T-cell (primary cell): Measurements from ENCODE around the gene XXYLT1. TPM values are rescaled to one million over a fixed set of nuclear protein-coding genes. Genes with fewer than 3 reads are reported as not detected.
"Not testable (repeated sequence)": the region's sequence is repeated elsewhere in the genome, so short reads cannot be mapped to it uniquely, and the experiment has no call there.

Experiments used
- ATAC-seq, 4 experiments: fragments of 200-7000 bp in 3 of 4; fragments of 150-1000 bp in 1 of 4; cut with Tn5 transposase; replicated peaks in 1 of 4; 1 replicate in 3 of 4; 2 replicates in 1 of 4; pipeline ENCODE4 v1.10.0; 2021; ENCODE audit warnings: moderate library complexity in 3 of 4, mild to moderate bottlenecking in 2 of 4, moderate number of reproducible peaks in 1 of 4
- CTCF ChIA-PET, 2 donors: fragments of 300-600 bp; sonication (Branson Sonifier 250); formaldehyde crosslinking; loops; one replicate each; lab custom pipeline; 2022; ENCODE audit warnings: antibody characterized with exemption in 2 of 2; lab: Charles Lee
- POLR2A ChIA-PET, 2 donors: fragments of 300-600 bp; sonication (Branson Sonifier 250); formaldehyde crosslinking; loops; one replicate each; lab custom pipeline; 2022; ENCODE audit warnings: antibody characterized with exemption in 2 of 2; lab: Charles Lee
- DNase-seq, 35 experiments: peaks; one replicate each; pipeline versions ENCODE4 v3.0.0 to v3.0.0-alpha.2; 2013 to 2023
- H3K27ac ChIP-seq: one replicate; pipeline ENCODE4 v1.5.1; 2013; ENCODE audit warnings: low read length
- H3K27me3 ChIP-seq, 2 experiments: replicated peaks in 1 of 2; 1 replicate in 1 of 2; 2 replicates in 1 of 2; pipeline versions ENCODE4 v1.6.1 to v1.7.0; 2013; ENCODE audit warnings: low read length in 1 of 2, mixed read lengths in 1 of 2; ENCODE audit not compliant: control insufficient read depth in 2 of 2, insufficient read depth in 2 of 2; ENCODE audit errors: extremely low read depth in 1 of 2
- H3K36me3 ChIP-seq, 2 donors: 1 replicate in 1 of 2; 2 replicates in 1 of 2; pipeline versions ENCODE4 v1.6.1 to v1.7.0; 2013; ENCODE audit warnings: low read length in 1 of 2; ENCODE audit not compliant: control insufficient read depth in 2 of 2, insufficient read depth in 1 of 2; ENCODE audit errors: extremely low read depth in 1 of 2
- H3K4me1 ChIP-seq, 2 experiments: 1 replicate in 1 of 2; 2 replicates in 1 of 2; pipeline versions ENCODE4 v1.6.1 to v1.7.0; 2013; ENCODE audit warnings: low read length in 2 of 2, mixed read lengths in 1 of 2; ENCODE audit not compliant: insufficient read depth in 2 of 2, control insufficient read depth in 1 of 2; ENCODE audit errors: extremely low read depth in 1 of 2
- H3K4me3 ChIP-seq, 2 donors: 1 replicate in 1 of 2; 2 replicates in 1 of 2; pipeline versions ENCODE4 v1.5.1 to v1.7.0; 2013; ENCODE audit warnings: mild to moderate bottlenecking in 2 of 2, low read length in 1 of 2, moderate library complexity in 1 of 2; ENCODE audit not compliant: control insufficient read depth in 1 of 2; ENCODE audit errors: extremely low read depth in 1 of 2
- H3K9me3 ChIP-seq: 2 replicates; pipeline ENCODE4 v1.7.0; 2013
- H3K27ac Mint-ChIP-seq, 2 donors: one replicate each; pipeline ENCODE4 v1.8.0; 2020 to 2021; ENCODE audit warnings: mild to moderate bottlenecking in 2 of 2, mixed read lengths in 2 of 2
- H3K27me3 Mint-ChIP-seq, 2 donors: one replicate each; pipeline ENCODE4 v1.8.0; 2021 to 2022; ENCODE audit warnings: mixed read lengths in 2 of 2
- H3K36me3 Mint-ChIP-seq: one replicate; pipeline ENCODE4 v1.8.0; 2021; ENCODE audit warnings: mixed read lengths
- H3K4me1 Mint-ChIP-seq, 3 donors: one replicate each; pipeline ENCODE4 v1.8.0; 2020 to 2022; ENCODE audit warnings: mixed read lengths in 3 of 3, mild to moderate bottlenecking in 1 of 3
- H3K4me3 Mint-ChIP-seq, 3 donors: one replicate each; pipeline ENCODE4 v1.8.0; 2020 to 2022; ENCODE audit warnings: mild to moderate bottlenecking in 3 of 3, mixed read lengths in 3 of 3, moderate library complexity in 3 of 3
- H3K9me3 Mint-ChIP-seq, 3 donors: one replicate each; pipeline ENCODE4 v1.8.0; 2020 to 2022; ENCODE audit warnings: mixed read lengths in 3 of 3
- WGBS: methylation state at CpG from one replicate; pipeline ENCODE4 v1.1.5; 2013; ENCODE audit warnings: missing lambda C conversion rate; ENCODE audit not compliant: insufficient coverage; 5-methylcytosine and 5-hydroxymethylcytosine counted together
- total RNA-seq, 35 experiments: library from RNA in 6 of 35; stranded (reverse) in 6 of 35; fragments of 120-200 nt in 1 of 35; gene quantifications; one replicate each; pipeline versions ENCODE4 v1.2.1 to v1.2.4 and lab custom pipeline; 2013 to 2026

The XXYLT1 gene
- total RNA-seq, 5 donors from 2014 or later (not counting 1 experiment from before 2014, with no cell fraction given) = 4.6 to 9.1 (median 5.7) TPM

- DNase-seq = no peak
- Mint-ChIP-seq H3K27ac (no peak overlapping the region), H3K27me3 (peaks cover 11 to 33% of the 10 kb centered on the region in 2 donors), H3K4me1 (no peaks in the 10 kb centered on the region), H3K9me3 (no peaks in the 10 kb centered on the region), H3K4me3 (no peak overlapping the region), H3K36me3 (no peaks in the 10 kb centered on the region)
- CTCF ChIA-PET = no interaction called here
- Histone ChIP-seq H3K4me1 (no peaks in the 10 kb centered on the region), H3K4me3 (no peak overlapping the region), H3K27me3 (peaks cover 0 to 24% of the 10 kb centered on the region in 2 experiments), H3K9me3 (no peaks in the 10 kb centered on the region), H3K27ac (no peak overlapping the region), H3K36me3 (no peaks in the 10 kb centered on the region)
- POLR2A ChIA-PET = no interaction called here
- 81% methylated on average over 5 of the region's 5 CpGs for WGBS
- ATAC-seq = no peak
Observed at GRCh38 chr3:195056506-195056905, 214.5 kb downstream of the XXYLT1 start.

- no peaks in the 10 kb centered on the region for H3K36me3 ChIP-seq
- H3K27me3 Mint-ChIP-seq = peaks cover 11 to 30% of the 10 kb centered on the region in 2 donors
- H3K27ac ChIP-seq = no peak overlapping the region
- H3K36me3 Mint-ChIP-seq = no peaks in the 10 kb centered on the region
- H3K9me3 Mint-ChIP-seq = no peaks in the 10 kb centered on the region
- POLR2A ChIA-PET = no interaction called here
- H3K4me1 ChIP-seq = no peaks in the 10 kb centered on the region
- DNase-seq (no peak), ATAC-seq (no peak)
- no peak overlapping the region for H3K4me3 ChIP-seq
- H3K27me3 ChIP-seq = peaks cover 0 to 5% of the 10 kb centered on the region in 2 experiments
- CTCF ChIA-PET = no interaction called here
- H3K4me3 Mint-ChIP-seq = no peak overlapping the region
- H3K4me1 Mint-ChIP-seq = no peaks in the 10 kb centered on the region
- 75% methylated on average over 6 of the region's 6 CpGs for WGBS
- no peak overlapping the region for H3K27ac Mint-ChIP-seq
- H3K9me3 ChIP-seq = no peaks in the 10 kb centered on the region
Observed at GRCh38 chr3:195054311-195054710, 216.6 kb downstream of the XXYLT1 start.

- Histone ChIP-seq H3K36me3 (no peaks in the 10 kb centered on the region), H3K27me3 (peaks cover 0 to 5% of the 10 kb centered on the region in 2 experiments), H3K4me3 (no peak overlapping the region), H3K27ac (no peak overlapping the region), H3K9me3 (no peaks in the 10 kb centered on the region), H3K4me1 (no peaks in the 10 kb centered on the region)
- H3K27ac Mint-ChIP-seq = peak overlapping the region in 1 of 2 donors; percentile 21
- 100% methylated on average over 1 of the region's 6 CpGs for WGBS
- H3K4me1 Mint-ChIP-seq = no peaks in the 10 kb centered on the region
- no peak for DNase-seq
- peaks cover 4 to 23% of the 10 kb centered on the region in 2 donors for H3K27me3 Mint-ChIP-seq
- H3K4me3 Mint-ChIP-seq = no peak overlapping the region
- no peaks in the 10 kb centered on the region for H3K9me3 Mint-ChIP-seq
- ATAC-seq = no peak
- CTCF ChIA-PET = no interaction called here
- POLR2A ChIA-PET = no interaction called here
- no peaks in the 10 kb centered on the region for H3K36me3 Mint-ChIP-seq
Observed at GRCh38 chr3:195052939-195053338, 218.0 kb downstream of the XXYLT1 start.

- H3K27ac ChIP-seq, H3K4me3 ChIP-seq, H3K9me3 ChIP-seq, CTCF ChIA-PET, ATAC-seq, H3K27ac Mint-ChIP-seq, H3K9me3 Mint-ChIP-seq, H3K4me3 Mint-ChIP-seq, POLR2A ChIA-PET, H3K36me3 ChIP-seq, H3K36me3 Mint-ChIP-seq, H3K4me1 ChIP-seq, DNase-seq, H3K4me1 Mint-ChIP-seq, H3K27me3 ChIP-seq: not testable (repeated sequence)
- WGBS = 94% methylated on average over 3 of the region's 5 CpGs
- peaks cover 4 to 16% of the 10 kb centered on the region in 2 donors for H3K27me3 Mint-ChIP-seq
Observed at GRCh38 chr3:195050296-195050695, 220.7 kb downstream of the XXYLT1 start.

GRCh38 chr3:195048059-195048905, 222.7 kb downstream of the XXYLT1 start:
- Histone ChIP-seq H3K4me1 (no peaks in the 10 kb centered on the region), H3K9me3 (no peaks in the 10 kb centered on the region), H3K27me3 (peaks cover 0 to 15% of the 10 kb centered on the region in 2 experiments), H3K36me3 (no peaks in the 10 kb centered on the region), H3K27ac (no peak overlapping the region), H3K4me3 (no peak overlapping the region)
- ChIA-PET POLR2A (no interaction called here), CTCF (no interaction called here)
- no peak for DNase-seq
- Mint-ChIP-seq H3K27me3 (peaks cover 4 to 7% of the 10 kb centered on the region in 2 donors), H3K27ac (no peak overlapping the region), H3K36me3 (no peaks in the 10 kb centered on the region), H3K9me3 (no peaks in the 10 kb centered on the region), H3K4me1 (no peaks in the 10 kb centered on the region), H3K4me3 (no peak overlapping the region)
- 88% methylated on average over 11 of the region's 16 CpGs for WGBS
- no peak for ATAC-seq

GRCh38 chr3:195047536-195047935, 223.4 kb downstream of the XXYLT1 start:
- Histone ChIP-seq H3K9me3 (no peaks in the 10 kb centered on the region), H3K27ac (no peak overlapping the region), H3K36me3 (no peaks in the 10 kb centered on the region), H3K27me3 (peaks cover 0 to 15% of the 10 kb centered on the region in 2 experiments), H3K4me1 (no peaks in the 10 kb centered on the region), H3K4me3 (no peak overlapping the region)
- ChIA-PET POLR2A (no interaction called here), CTCF (no interaction called here)
- ATAC-seq (no peak), DNase-seq (no peak)
- Mint-ChIP-seq H3K4me3 (no peak overlapping the region), H3K27me3 (peaks cover 4% of the 10 kb centered on the region in 2 donors), H3K4me1 (no peaks in the 10 kb centered on the region), H3K9me3 (no peaks in the 10 kb centered on the region), H3K36me3 (no peaks in the 10 kb centered on the region), H3K27ac (no peak overlapping the region)
- WGBS = 43% methylated on average over 1 of the region's 3 CpGs
